HS-27A (cell line): ENCODE data around the gene MTR.
"Not testable (repeated sequence)": the region's sequence is repeated elsewhere in the genome, so short reads cannot be mapped to it uniquely, and the experiment has no call there.

ENCODE experiments used
- DNase-seq: peaks from one replicate; pipeline ENCODE4 v3.0.0-alpha.2; 2012; ENCODE audit warnings: low read depth, missing footprints

MTR gene

GRCh38 chr1:236907205-236907604 is 112.1 kb downstream of the MTR start:
- DNase-seq: no peak

DNA sequence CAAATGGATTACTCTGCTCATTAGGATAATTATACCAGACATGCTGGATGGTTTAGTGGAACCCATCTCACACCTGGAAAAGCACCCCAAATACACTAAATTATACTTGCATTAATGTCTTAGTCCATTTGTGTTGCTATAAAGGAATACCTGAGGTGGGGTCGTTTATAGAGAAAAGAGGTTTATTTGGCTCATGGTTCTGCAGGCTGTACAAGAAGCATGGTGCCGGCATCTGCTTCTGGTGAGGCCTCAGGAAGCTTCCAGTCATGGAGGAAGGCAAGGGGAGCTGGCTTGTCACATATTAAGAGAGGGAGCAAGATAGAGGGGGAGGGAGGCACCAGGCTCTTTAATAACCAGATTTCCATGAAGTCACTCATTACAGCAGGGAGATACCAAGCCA is 113.6 kb downstream of the MTR start:
- no peak for DNase-seq

DNA sequence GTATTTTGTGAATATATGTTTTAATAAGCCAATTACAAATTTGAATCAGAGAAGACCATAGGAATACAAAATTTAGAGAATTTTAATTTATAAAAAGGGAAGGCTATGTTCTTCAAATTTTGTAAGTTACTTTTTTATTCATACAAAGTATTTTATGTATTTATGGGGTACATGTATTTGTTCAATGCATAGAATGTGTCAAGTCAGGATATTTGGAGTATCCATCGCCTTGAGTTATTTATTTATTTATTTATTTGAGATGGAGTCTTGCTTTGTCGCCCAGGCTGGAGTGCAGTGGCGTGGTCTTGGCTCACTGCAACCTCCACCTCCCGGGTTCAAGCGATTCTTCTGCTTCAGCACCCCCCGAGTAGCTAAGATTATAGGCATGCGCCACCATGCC is 116.0 kb downstream of the MTR start:
- DNase-seq: not testable (repeated sequence)

DNA sequence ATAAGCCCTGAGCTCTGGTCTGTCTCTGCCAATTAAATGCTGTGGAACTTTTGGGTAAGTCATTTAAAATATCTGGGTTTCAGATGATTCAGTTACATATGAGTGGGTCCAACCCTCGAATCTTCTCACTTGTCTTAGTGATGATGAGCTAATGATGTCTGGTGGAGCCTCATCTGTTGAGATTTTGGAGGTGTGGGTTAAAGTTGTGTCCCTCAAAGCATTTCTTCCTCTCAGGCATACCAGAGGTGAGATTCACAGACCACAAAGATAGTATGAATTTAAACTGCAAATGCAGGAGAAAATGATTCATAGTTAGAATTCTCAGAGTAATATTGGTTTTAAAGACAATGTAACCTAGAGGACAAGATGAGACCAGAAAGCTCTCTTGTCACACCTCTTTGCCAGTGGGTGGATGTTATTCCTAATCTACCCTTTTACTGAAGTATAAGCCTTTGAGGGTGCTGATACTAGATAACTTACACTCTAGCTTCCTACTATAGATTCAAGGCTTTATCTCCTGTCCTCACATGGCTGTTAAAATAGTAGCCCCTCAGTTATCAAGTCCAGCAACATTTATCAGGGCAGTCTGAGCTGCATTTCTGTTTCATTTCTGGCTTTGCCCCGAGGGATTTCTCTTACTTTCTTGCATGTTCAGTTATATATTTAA is 118.4 kb downstream of the MTR start:
- no peak for DNase-seq

DNA sequence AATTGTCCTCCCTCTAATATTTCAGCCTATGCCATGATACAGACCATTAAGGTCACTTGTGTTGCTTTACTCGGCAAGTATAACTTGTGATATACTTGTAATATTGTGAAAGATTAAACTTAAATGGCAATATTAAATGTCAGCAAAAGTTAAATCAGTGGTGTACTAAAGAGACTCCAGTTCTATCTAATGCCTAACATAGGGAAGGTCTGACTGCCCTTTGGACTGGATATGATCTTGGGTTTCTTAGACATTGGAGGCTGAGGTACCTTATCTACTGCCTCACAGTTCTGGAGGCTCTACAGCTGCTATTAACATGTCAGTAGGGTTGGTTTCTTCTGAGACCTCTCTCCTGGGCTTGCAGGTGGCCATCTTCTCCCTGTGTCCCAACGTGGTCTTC is 119.3 kb downstream of the MTR start:
- DNase-seq: no peak

- no peak for DNase-seq
These were observed 121.2 kb downstream of the MTR start for GRCh38 chr1:236916131-236916800.

DNA sequence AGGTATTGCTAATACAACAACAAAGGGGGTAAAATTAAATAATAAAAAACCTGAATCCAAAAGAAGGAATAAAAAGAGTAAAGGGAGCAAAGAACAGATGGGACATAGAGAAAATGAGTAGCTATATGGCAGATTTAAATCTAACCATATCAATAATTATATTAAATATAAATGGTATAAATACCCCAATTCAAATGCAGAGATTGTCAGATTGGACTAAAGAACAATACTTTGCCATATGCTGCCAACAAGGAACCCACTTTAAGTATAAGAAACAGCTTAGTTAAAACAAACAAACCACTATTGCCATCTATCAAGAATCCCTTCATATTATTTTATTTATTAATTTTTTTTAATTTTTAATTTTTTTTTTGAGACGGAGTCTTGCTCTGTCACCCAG is 122.4 kb downstream of the MTR start:
- no peak for DNase-seq

GRCh38 chr1:236920286-236920894 is 125.3 kb downstream of the MTR start:
- no peak for DNase-seq

GRCh38 chr1:236921610-236922009 is 126.5 kb downstream of the MTR start:
- no peak for DNase-seq

DNA sequence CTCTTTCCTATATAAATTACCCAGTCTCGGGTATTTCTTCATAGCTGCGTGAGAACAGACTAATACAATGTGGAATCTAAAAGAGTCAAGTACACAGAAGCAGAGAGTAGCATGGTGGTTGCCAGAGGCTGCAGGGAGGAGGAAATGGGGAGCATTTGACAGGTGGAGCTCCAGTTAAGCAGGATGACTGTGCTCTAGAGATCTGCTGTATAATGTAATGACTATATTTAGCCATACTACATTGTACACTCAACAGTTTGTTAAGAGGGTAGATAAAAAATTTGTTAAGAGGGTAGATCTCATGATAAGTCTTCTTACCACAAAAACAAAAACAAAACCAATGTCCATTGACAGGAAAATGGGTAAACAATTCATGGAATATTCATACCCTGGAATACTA is 127.1 kb downstream of the MTR start:
- no peak for DNase-seq

GRCh38 chr1:236925386-236925785 is 130.3 kb downstream of the MTR start:
- no peak for DNase-seq

- DNase-seq: no peak
These were observed 135.4 kb downstream of the MTR start for GRCh38 chr1:236930503-236930902.

DNA sequence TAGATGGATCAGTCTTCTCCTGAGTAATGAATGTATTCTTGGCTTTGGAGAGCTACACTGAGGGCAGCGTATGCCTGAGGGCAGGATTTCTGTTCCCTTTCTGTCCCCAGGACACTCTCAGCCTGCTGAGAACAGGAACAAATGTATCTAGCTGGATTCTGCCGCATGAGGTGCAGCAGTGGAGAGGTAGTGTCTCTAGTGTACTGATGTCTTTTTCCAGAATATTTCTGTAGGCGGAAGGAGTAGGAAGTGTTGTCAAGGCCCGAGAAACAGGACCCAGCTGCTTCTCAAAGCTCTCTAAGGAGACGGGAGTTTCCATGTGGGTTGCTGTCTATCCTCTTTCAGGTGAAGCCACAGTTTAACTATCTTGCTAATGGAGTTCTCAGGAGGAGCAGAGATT is 143.7 kb downstream of the MTR start:
- DNase-seq: no peak

GRCh38 chr1:236942431-236942830 is 147.3 kb downstream of the MTR start:
- no peak for DNase-seq

DNA sequence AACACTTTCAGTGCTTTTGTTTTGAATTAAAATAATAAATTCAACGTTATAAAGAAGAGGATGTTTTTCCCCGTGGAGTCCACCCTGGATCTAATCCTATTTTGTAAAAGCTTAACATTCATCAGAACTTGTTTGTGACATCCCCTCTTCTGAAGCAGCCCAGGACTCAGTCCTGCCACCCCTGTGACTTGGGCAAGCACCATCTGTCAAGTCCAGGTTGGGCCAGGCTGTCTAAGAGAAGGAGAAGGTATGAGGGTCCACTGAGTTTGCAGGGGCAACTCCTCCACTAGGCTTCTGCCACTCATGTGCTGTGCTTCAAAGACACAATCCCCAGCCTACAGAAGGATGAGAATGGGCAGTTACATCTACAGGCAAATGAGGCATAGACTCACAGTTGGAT is 149.5 kb downstream of the MTR start:
- DNase-seq: no peak

GRCh38 chr1:236945002-236945401 is 149.9 kb downstream of the MTR start:
- DNase-seq: no peak

- no peak for DNase-seq
These were observed 152.7 kb downstream of the MTR start for GRCh38 chr1:236947794-236948193.

- DNase-seq: no peak
These were observed 153.3 kb downstream of the MTR start for GRCh38 chr1:236948381-236948780.

GRCh38 chr1:236948996-236949395 is 153.9 kb downstream of the MTR start:
- DNase-seq: no peak

- no peak for DNase-seq
These were observed 155.3 kb downstream of the MTR start for GRCh38 chr1:236950365-236950764.

DNA sequence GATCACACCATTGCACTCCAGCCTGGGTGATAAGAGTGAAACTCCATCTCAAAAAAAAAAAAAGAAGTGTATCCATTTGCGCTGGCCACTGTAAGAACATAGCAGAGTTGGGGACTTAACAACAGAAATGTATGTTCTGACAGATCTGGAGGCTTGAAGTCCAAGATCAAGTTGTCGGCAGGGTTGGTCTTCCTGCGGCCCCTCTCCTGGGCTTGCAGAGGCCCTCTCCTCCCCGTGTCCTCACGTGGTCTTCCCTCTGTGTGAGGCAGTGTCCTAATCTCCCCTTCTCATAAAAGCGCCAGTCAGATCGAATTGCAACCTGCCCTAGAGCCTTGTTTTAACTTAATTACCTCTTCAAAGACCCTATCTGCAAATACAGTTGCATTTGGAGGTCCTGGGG is 156.6 kb downstream of the MTR start:
- DNase-seq: no peak

GRCh38 chr1:236952246-236953003 is 157.3 kb downstream of the MTR start:
- no peak for DNase-seq

- no peak for DNase-seq
These were observed 158.1 kb downstream of the MTR start for GRCh38 chr1:236953151-236953700.
